Measurements from ENCODE around the gene N4BP2L2. TPM values are rescaled to one million over a fixed set of nuclear protein-coding genes. Genes with fewer than 3 reads are reported as not detected.

Gene N4BP2L2
- total RNA-seq, 1 donor from 2014 or later, result 138 TPM

DNA sequence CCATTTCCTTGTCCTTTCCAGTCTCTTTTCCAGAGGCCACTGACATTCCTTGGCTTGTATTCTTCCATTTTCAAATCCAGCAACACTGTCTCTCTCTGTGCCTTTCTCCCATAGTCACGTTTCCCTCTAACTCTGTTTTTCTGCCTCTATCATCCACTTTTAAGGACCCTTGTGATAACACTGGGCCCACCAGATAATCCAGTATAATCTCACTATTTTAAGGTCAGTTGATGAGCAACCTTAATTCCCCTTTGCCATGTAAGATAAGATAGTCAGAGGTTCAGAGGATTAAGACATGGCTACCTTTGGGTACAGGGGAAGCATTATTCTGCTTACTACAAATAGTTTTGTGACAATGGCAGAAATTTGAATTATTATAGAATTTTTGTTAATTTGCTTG, 64.9 kb downstream of the N4BP2L2 start:
- intact Hi-C loops (cut with micrococcal nuclease), result no loop called here

DNA sequence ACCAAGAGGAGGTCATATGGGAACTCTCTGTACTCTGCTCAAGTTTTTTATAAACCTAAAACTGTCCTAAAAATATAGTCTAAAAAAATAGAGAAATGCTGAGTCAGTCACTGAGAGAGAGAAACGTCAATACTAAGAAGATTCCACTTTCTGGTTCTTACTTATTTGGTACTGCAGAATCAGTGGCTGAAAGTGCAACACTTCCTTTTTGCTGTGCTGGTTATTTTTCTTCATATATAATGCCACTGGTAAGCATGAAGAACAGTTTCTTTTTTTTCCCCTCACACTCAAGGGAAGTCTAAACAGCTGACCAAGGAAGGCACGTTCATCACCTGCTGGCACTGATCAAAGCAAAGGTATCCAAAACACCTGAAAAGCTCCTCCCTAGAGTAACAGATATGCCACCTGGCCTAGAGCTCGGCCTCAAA, 66.4 kb downstream of the N4BP2L2 start:
- intact Hi-C loops (cut with micrococcal nuclease), result no loop called here

DNA sequence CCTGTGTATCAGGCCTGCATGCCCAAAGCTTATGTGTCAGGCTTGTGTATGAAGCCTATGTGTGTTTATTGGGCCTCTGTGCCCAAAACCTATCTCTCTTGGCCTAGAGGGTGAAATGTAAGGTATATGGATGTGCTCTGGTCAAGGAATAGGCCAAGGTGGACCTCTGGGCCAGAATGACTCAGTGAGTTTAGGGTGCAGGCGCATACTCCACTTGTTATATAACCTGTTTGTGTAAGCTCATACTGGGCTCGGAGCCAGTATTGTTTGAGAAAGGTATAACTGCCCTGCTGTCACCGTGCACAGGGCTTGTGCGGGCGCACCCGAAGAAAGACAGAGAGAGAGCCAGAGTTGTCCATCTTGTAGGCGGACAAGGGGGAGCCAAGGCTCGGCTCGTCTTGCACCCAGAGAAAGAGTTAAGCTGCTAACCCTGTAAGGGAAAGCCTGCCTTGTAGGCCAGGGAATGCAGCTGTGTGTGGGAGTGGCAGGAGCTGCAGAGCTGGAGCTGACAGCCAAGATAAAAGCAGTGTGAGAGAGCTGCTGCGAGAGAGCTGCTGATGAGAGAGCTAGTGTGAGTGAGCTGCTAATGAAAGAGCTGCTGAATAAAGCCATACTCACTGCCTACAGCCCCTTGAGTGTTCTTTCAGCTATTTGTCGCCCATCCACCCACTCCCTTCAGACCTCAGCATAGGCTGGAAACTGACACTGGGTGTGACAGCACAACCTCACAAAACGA, 67.2 kb downstream of the N4BP2L2 start:
- intact Hi-C loops (cut with micrococcal nuclease), result no loop called here

DNA sequence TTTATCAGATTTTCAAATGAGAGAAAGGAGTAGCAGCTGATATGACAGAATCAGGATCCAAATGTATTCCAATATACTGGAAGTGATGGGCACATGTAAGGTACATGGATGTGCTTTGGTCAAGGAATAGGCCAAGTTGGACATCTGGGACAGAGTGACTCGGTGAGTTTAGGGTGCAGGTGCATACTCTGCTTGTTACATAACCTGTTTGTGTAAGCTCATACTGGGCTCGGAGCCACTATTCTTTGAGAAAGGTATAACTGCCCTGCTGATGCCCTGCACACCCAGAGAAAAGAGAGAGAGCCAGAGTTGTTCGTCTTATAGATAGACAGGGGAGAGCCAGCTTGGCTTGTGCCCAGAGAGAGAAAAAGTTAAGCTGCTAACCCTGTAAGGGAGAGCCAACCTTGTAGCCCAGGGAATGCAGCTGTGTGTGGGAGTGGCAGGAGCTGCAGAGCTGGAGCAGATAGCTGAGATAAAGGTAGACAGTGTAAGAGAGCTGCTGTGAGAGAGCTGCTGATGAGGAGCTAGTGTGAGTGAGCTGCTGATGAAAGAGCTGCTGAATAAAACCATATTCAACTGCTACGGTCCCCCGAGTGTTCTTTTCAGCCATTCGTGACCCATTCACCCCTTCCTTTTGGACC, 70.0 kb downstream of the N4BP2L2 start:
- intact Hi-C loops (cut with micrococcal nuclease), result loop anchor here (5.0 kb wide), 1 partner anchor 169 kb away; no protein-coding TSS in a partner anchor

DNA sequence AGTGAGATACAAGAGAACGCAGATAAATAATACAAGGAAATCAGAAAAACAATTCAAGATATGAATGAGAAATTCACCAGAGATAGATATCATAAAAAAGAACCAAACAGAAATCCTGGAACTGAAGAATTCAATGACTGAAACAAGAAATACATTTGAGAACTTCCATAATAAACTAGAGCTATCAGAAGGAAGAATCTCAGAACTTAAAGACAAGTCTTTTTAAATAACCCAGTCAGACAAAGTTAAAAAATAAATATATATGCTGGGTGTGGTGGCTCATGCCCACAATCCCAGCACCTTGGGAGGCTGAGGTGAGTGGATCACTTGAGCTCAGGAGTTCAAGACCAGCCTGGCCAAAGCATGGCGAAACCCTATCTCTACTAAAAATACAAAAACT, 82.0 kb downstream of the N4BP2L2 start:
- intact Hi-C loops (cut with micrococcal nuclease), result no loop called here

DNA sequence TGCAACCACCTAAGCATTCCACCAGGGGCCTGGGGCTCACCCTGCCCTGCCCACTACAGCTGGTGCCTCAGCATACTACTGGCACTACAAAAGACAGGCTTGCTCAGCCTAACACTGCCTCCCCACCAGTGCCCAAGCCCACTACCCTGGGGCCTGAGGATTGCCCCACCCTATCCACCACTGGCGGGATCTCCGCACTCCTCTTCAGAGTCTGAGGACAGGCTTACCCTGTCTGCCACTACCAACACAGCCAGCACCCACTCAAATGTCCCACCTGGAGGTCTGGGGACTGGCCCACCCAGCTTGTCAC, 83.0 kb downstream of the N4BP2L2 start:
- intact Hi-C loops (cut with micrococcal nuclease), result no loop called here

DNA sequence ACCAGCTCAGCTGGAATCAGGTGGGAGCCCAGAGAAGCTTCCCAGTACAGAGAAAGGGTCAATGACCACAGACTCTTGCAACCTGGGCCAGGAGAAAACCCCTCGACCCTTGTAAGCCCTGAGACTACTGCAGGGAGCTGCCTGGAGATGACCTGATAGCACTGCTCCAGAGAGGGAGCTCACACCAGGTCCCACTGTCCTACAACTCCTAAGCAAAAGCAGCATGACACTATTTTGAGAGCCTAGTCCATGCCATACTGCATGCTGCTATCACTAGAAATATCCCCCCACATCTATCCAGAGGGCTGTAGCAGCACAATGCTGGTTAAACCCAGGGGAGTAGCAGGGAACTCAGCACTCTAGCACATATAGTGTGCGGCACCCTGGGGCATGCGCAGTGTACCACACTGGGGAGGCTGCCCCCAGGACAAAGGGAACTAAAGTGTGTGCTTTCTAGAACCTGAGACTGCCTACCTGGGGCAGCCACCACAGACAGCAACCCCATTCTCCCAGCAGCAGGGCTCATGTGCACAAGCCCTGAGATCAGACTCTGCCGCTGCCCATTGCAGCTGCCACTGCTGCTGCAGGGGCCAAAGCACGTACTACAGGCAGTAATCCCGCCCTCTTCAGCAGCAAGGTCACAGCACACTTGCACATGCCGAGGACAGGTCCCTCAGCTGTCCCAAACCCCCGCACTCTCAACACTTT, 83.6 kb downstream of the N4BP2L2 start:
- intact Hi-C loops (cut with micrococcal nuclease), result no loop called here

DNA sequence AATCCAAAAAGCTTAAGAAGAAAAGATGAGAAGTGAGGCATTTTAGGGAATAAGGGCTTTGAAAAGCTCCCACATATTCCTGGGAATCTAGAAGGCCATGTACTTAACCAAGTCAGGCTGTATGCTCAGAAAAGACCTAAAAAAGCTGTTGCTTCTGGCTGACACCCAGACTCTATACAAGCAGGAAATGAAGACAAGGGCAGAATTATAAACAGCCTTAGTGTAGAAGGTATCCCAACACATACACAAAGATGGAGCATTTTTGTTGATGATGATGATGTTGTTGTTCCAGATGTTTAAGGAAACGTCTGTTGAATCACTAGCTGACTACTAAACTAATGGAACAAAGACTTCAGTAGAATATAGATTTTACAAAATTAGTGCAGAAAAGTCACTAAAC, 84.6 kb downstream of the N4BP2L2 start:
- intact Hi-C loops (cut with micrococcal nuclease), result no loop called here

DNA sequence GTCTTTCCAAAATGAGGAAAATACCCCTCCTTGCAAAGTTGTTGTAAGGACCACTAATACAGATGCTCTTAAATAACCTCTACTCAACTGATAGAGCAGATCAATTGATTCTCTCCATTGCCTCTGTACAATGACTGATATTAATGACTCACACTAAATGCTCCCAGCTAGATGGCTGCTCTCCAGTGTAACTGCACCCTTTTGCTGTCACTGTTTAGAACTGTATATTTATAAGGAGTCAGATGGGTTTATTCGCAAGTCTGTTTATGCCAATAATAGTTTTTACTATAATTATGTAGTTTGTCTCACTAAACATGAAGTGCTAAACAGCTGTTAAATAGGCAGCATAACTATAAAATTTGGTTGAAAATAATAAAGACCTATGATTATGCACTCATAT, 89.6 kb downstream of the N4BP2L2 start:
- intact Hi-C loops (cut with micrococcal nuclease), result no loop called here

DNA sequence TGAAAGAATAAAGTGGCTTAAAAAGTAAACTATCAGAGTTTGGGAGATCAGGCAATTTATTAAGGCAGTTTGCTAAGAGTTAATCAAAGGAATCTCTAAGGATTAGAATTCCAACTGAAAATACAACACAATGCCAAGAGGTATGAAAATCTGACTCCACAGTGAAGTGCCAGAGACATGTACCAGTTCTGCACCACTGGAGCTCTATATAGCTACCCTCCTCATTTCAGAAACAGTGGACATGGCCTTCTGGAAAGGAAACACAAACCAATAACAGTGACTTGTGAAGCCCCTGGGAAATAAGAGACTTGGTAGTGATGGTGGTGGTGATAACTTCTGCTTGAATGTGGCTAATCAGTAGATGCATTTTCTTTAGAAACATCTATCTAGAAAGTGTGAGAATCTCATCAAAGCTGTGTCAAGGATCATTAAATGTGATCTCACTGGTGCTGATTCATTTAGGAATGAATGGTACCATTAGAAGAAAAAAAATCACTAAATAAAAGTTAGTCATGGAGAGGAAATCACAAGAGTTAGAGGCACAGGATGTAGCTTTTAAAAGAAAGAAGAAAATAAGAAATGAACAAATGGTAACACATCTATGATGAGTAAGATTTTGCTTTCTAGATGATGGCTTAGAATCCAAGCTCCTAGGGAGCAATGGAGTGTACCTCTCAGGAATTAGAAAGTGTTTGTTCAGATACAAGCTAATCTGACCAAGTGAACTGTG, 90.5 kb downstream of the N4BP2L2 start:
- intact Hi-C loops (cut with micrococcal nuclease), result no loop called here

DNA sequence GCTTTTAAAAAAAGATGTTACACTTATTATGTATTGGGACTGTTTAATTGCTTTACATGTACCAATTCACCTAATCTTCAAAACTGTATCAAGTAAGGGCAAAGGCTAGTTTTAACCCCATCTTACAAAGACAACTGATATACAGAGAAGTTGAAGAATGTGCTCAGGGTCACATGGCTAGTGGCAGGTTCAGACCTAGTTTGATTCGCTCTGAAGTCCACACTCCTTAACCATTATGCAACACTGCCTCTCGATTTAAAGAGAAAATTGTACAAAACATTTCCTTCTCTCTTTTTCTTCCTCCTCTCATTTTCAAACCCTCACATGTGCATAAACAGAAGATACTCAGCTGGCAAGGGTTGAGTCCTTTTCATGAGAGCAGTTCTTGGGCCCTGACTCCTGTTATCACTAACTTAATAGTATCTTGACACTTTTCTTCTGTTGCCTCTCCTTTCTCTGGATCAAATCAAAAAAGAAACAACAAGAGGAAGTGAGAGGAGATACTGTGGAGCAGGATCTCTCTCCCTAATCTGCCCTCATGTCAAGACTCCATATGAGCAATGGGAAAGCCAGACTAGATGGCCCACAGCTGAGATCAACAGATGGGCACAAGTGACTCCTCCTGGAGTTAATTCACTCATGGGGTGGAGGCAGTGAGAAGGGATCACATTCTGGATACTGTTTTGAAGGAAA, 91.7 kb downstream of the N4BP2L2 start:
- intact Hi-C loops (cut with micrococcal nuclease), result no loop called here

DNA sequence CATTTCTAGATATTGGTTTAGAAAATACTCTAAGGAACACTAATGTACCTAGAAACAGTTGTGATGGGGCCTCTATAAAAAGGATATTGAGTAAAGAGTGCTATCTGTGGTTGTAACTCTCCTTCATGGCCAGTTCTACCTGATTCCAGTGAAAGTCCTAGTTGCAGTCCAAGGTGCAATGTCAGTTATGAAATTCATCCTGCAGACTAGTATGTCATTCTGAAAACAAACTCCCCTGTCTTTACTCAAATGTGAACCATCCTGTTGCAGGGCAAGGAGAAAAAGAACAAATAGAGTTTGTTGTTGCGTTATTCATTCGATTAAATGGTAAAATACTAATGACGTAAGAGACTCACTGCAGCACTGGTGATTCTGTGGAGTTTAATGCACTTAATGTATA, 92.4 kb downstream of the N4BP2L2 start:
- intact Hi-C loops (cut with micrococcal nuclease), result no loop called here

DNA sequence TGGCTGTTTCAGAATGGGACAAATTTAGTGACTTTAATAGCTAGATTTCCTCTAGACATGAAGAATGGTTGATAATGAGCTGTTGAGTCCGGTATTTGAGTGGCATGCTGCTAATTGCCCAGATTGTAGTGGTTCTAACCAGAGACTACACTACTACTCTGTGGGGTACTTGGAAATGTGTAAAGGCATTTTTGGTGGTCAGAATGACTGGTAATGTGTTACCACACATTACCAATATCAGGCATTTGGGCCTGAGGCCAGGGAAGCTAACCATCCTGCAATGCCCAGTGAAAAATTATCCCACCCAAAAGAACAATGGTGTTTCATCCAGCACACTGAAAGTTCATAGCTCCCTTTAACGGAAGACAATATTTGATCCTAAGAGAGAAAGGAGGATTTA, 93.1 kb downstream of the N4BP2L2 start:
- intact Hi-C loops (cut with micrococcal nuclease), result no loop called here

DNA sequence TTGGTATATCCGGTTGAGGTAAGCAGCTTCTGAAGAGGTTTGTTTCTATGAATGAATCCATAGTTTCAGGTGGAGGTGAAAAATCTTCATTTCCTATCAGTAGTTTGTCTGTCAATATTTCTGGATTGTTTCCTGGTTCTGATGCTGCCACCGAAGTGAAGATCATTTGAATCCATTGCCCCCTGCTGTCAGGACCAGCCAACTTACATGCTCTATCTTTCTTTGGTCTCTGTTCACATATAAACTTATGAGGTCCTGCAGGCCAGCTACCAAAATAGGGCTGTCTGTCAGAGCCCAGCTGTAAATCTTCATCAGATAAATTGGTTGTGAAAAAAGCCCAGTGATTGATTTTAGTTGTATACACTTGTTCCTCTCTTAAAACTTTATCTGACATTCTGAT, 95.5 kb downstream of the N4BP2L2 start:
- intact Hi-C loops (cut with micrococcal nuclease), result loop anchor here (1.0 kb wide), 5 partner anchors 17 to 533 kb away; no protein-coding TSS in a partner anchor

DNA sequence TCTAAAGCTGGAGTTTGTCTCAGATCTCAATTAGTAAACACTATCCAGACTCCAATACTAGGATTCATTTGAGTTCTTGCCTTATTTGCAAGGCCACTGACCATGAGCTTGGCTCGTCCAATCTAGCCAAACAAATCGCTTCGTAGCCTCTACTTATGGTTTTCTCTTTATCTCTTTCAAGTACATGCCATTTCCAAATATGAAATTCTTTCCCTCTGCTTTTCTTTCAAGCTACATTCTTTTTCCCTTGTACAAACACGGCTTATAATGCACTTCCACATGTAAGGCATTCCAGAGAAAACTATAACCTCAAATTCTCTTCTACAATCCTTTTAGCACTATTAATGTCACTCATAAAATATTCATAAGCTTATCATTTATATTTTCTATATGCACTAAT, 99.7 kb downstream of the N4BP2L2 start:
- intact Hi-C loops (cut with micrococcal nuclease), result no loop called here

DNA sequence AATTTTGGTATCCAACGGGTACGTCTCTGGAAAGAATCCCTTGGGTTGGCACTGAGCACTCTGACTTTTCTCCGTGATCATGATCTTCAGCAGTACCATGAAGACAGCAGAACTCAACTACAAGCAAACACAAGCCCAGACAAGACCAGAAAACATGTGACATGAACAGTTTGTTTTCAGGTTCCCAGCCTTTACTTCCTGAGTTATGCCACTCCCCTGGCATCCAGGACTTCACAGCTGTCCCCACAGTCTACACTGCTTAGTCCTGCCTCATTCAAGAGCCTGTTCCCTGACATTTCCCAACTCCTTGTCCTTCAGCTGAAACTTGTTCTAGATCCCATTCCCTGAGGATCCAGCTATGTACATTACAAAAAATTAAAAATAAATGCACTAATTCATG, 105.7 kb downstream of the N4BP2L2 start:
- intact Hi-C loops (cut with micrococcal nuclease), result no loop called here

DNA sequence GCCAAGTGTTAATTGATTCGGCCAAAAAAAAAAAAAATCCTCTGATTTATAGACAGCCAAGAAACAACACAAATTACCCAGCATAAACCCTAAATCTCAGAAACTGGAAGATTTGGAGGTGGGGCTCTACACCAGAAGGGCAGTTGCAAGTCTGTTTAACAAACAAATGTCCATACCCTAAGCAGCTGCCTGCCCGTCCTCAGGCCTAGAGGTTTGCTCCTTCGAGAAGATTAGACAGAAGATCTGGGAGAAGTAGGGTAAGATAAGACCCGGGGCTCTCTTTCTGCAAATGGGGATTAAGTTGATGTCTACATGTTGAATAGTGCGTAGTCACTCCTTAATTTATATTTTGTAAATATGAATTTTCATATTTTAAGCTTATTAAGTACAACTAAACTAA, 107.2 kb downstream of the N4BP2L2 start:
- intact Hi-C loops (cut with micrococcal nuclease), result no loop called here

DNA sequence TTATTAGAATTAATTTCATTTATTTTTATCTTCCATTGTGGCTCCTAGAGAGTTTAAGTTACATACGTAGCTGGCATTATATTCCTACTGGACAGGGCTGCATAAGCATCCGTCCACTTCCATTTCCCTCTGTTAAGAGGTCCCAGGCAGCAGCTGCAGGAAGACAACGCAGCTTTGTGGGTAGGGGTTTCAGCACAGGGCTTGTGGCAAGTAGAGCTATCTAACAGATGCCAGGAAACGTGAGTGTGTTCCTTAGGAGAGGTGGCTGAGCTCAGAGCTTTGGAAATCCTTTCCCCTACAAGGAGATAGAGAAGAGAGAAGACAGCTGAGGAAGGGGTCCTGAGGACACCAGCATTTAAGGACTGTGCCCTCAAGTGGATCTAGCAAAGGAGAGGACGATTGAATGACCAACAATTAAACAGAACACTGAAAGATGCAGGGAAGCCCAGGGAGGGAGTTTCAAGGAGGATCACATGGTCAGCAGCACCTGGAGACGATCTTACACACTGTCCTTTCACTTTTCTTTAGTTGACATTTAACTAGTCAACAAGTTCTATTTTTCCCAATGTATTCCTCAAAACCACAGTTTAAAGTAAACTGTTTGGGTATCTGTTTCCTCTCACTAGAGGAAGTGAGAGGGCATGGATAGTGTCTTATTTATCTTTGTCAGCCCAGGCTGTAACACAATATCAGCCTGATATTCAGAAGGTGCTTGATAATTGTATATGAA, 108.4 kb downstream of the N4BP2L2 start:
- intact Hi-C loops (cut with micrococcal nuclease), result no loop called here

DNA sequence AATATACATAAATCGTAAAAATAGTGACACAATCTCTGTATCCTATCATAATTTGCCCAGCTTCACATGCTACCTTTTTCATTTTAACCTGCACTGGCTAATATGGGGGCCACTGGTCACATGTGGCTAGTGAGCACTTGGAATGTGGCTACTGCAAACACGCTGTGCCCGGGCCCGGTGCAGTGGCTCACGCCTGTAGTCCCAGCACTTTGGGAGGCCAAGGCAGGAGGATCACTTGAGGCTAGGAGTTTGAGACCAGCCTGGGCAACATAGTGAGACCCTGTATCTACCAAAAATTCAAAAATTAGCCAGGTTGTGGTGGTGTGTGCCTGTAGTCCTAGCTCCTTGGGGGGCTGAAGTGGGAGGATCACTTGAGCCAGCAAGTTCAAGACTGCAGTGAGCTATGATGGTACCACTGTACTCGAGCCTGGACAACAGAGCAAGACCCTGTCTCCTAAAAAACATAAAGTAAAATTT, 109.1 kb downstream of the N4BP2L2 start:
- intact Hi-C loops (cut with micrococcal nuclease), result loop anchor here (2.0 to 10.0 kb wide), 8 partner anchors 397 to 1812 kb away; partner anchors contain the start of genes FRY and USPL1
